Activated CD4-positive, alpha-beta memory T cell treated with anti-CD3 and anti-CD28 coated beads for 36 hours (primary cell): ENCODE results near the gene STARD8. TPM values are rescaled to one million over a fixed set of nuclear protein-coding genes. Genes with fewer than 3 reads are reported as not detected.
A peak's percentile ranks its signal among the peaks of the same experiment; 100 is the strongest.
"Not testable (repeated sequence)": the region's sequence is repeated elsewhere in the genome, so short reads cannot be mapped to it uniquely, and the experiment has no call there.

Experiments
- CTCF ChIA-PET: fragments of 350-600 bp; sonication (Branson Sonifier 250); formaldehyde crosslinking; loops from one replicate; lab custom pipeline; 2021; ENCODE audit warnings: antibody characterized with exemption, inconsistent platforms; lab: Charles Lee
- POLR2A ChIA-PET: fragments of 350-600 bp; sonication (Branson Sonifier 250); formaldehyde crosslinking; loops from one replicate; lab custom pipeline; 2021; ENCODE audit warnings: antibody characterized with exemption; lab: Charles Lee
- DNase-seq: peaks from one replicate; pipeline ENCODE4 v3.0.0-alpha.2; 2020
- H3K27ac Mint-ChIP-seq: one replicate; pipeline ENCODE4 v1.8.0; 2021; ENCODE audit warnings: mixed read lengths
- H3K27me3 Mint-ChIP-seq: one replicate; pipeline ENCODE4 v1.8.0; 2021; ENCODE audit warnings: mixed read lengths
- H3K36me3 Mint-ChIP-seq: one replicate; pipeline ENCODE4 v1.8.0; 2021; ENCODE audit warnings: mixed read lengths
- H3K4me1 Mint-ChIP-seq: one replicate; pipeline ENCODE4 v1.8.0; 2021; ENCODE audit warnings: low read depth, mixed read lengths
- H3K4me3 Mint-ChIP-seq: one replicate; pipeline ENCODE4 v1.8.0; 2021; ENCODE audit warnings: mild to moderate bottlenecking, mixed read lengths
- H3K9me3 Mint-ChIP-seq: one replicate; pipeline ENCODE4 v1.8.0; 2021; ENCODE audit warnings: mixed read lengths
- intact Hi-C: fragments of 100-400 bp; cut with micrococcal nuclease; formaldehyde crosslinking; loops from one replicate; pipeline ENCODE4 v1.15.1; 2023
- total RNA-seq, 2 experiments: library from RNA; stranded (reverse); gene quantifications; one replicate each; pipeline ENCODE4 v1.2.3, GENCODE V29; 2021

The STARD8 gene
- total RNA-seq, 2 experiments from 2014 or later, result 0.57 to 0.80 TPM

GRCh38 chrX:68725756-68726365 is 78.4 kb downstream of the STARD8 start:
- no peaks in the 10 kb centered on the region for H3K27me3 Mint-ChIP-seq
- ChIA-PET CTCF (no interaction called here), POLR2A (no interaction called here)
- H3K9me3 Mint-ChIP-seq, result no peaks in the 10 kb centered on the region
- no peaks in the 10 kb centered on the region for H3K4me1 Mint-ChIP-seq
- no peak overlapping the region for H3K27ac Mint-ChIP-seq
- H3K36me3 Mint-ChIP-seq, result no peaks in the 10 kb centered on the region
- intact Hi-C loops, result no loop called here
- no peak for DNase-seq
- H3K4me3 Mint-ChIP-seq, result no peak overlapping the region

GRCh38 chrX:68726366-68726765 is 78.9 kb downstream of the STARD8 start:
- H3K36me3 Mint-ChIP-seq, result no peaks in the 10 kb centered on the region
- no peak for DNase-seq
- no peak overlapping the region for H3K4me3 Mint-ChIP-seq
- ChIA-PET CTCF (no interaction called here), POLR2A (no interaction called here)
- intact Hi-C loops, result no loop called here
- no peaks in the 10 kb centered on the region for H3K4me1 Mint-ChIP-seq
- no peak overlapping the region for H3K27ac Mint-ChIP-seq
- H3K27me3 Mint-ChIP-seq, result no peaks in the 10 kb centered on the region
- H3K9me3 Mint-ChIP-seq, result no peaks in the 10 kb centered on the region

GRCh38 chrX:68727696-68728095 is 80.2 kb downstream of the STARD8 start:
- intact Hi-C loops, result no loop called here
- DNase-seq, result no peak
- Mint-ChIP-seq H3K9me3 (no peaks in the 10 kb centered on the region), H3K36me3 (no peaks in the 10 kb centered on the region), H3K4me3 (no peak overlapping the region), H3K4me1 (no peaks in the 10 kb centered on the region), H3K27me3 (no peaks in the 10 kb centered on the region), H3K27ac (no peak overlapping the region)
- ChIA-PET POLR2A (no interaction called here), CTCF (no interaction called here)

- DNase-seq, result no peak
- Mint-ChIP-seq H3K27ac (no peak overlapping the region), H3K4me1 (peaks cover 2% of the 10 kb centered on the region), H3K4me3 (no peak overlapping the region), H3K27me3 (no peaks in the 10 kb centered on the region), H3K36me3 (no peaks in the 10 kb centered on the region), H3K9me3 (no peaks in the 10 kb centered on the region)
- ChIA-PET POLR2A (no interaction called here), CTCF (no interaction called here)
- intact Hi-C loops, result no loop called here
These were observed 80.7 kb downstream of the STARD8 start for GRCh38 chrX:68728186-68728585.

GRCh38 chrX:68731254-68731653 is 83.8 kb downstream of the STARD8 start:
- H3K27me3 Mint-ChIP-seq, result peaks cover 4% of the 10 kb centered on the region
- H3K4me1 Mint-ChIP-seq, result peaks cover 2% of the 10 kb centered on the region
- intact Hi-C loops, result loop anchor here (5.0 kb wide), 2 partner anchors 96 to 491 kb away; partner anchors contain the start of gene EFNB1
- no peak for DNase-seq
- no peaks in the 10 kb centered on the region for H3K9me3 Mint-ChIP-seq
- CTCF ChIA-PET, result interaction anchor here (0.8 to 5.4 kb wide), 4 partner anchors 75 to 553 kb away, joined by 3 to 52 read pairs (median 4); no protein-coding TSS in a partner anchor
- no peak overlapping the region for H3K27ac Mint-ChIP-seq
- no peak overlapping the region for H3K4me3 Mint-ChIP-seq
- POLR2A ChIA-PET, result no interaction called here
- no peaks in the 10 kb centered on the region for H3K36me3 Mint-ChIP-seq

GRCh38 chrX:68732906-68733493 is 85.5 kb downstream of the STARD8 start:
- Mint-ChIP-seq H3K27me3 (peaks cover 4% of the 10 kb centered on the region), H3K36me3 (no peaks in the 10 kb centered on the region), H3K4me1 (peaks cover 2% of the 10 kb centered on the region), H3K9me3 (no peaks in the 10 kb centered on the region), H3K4me3 (no peak overlapping the region), H3K27ac (no peak overlapping the region)
- intact Hi-C loops, result loop anchor here (1.0 to 5.0 kb wide), 3 partner anchors 75 to 489 kb away; partner anchors contain the start of gene EFNB1
- DNase-seq, result peak; percentile 77
- ChIA-PET POLR2A (no interaction called here), CTCF (interaction anchor here (0.6 to 5.4 kb wide), 13 partner anchors 16 to 654 kb away, joined by 3 to 52 read pairs (median 6); no protein-coding TSS in a partner anchor)

- Mint-ChIP-seq H3K4me1 (peaks cover 2% of the 10 kb centered on the region), H3K27ac (no peak overlapping the region), H3K27me3 (peaks cover 4% of the 10 kb centered on the region), H3K4me3 (no peak overlapping the region), H3K36me3 (no peaks in the 10 kb centered on the region), H3K9me3 (no peaks in the 10 kb centered on the region)
- no peak for DNase-seq
- ChIA-PET POLR2A (no interaction called here), CTCF (interaction anchor here (1.6 to 5.4 kb wide), 2 partner anchors 71 to 93 kb away, joined by 8 to 52 read pairs; partner anchors contain the start of gene EFNB1)
- intact Hi-C loops, result no loop called here
These were observed 87.8 kb downstream of the STARD8 start for GRCh38 chrX:68735266-68735665.

GRCh38 chrX:68741864-68742263 is 94.4 kb downstream of the STARD8 start:
- POLR2A ChIA-PET, CTCF ChIA-PET, intact Hi-C loops, DNase-seq, H3K4me1 Mint-ChIP-seq, H3K9me3 Mint-ChIP-seq, H3K27ac Mint-ChIP-seq, H3K27me3 Mint-ChIP-seq, H3K36me3 Mint-ChIP-seq, H3K4me3 Mint-ChIP-seq: not testable (repeated sequence)

- ChIA-PET POLR2A (no interaction called here), CTCF (interaction anchor here (0.6 kb wide), 1 partner anchor 64 kb away, joined by 3 read pairs; no protein-coding TSS in a partner anchor)
- Mint-ChIP-seq H3K9me3 (no peaks in the 10 kb centered on the region), H3K4me1 (peaks cover 7% of the 10 kb centered on the region), H3K4me3 (no peak overlapping the region), H3K27ac (no peak overlapping the region), H3K27me3 (no peaks in the 10 kb centered on the region), H3K36me3 (no peaks in the 10 kb centered on the region)
- intact Hi-C loops, result no loop called here
- DNase-seq, result no peak
These were observed 96.3 kb downstream of the STARD8 start for GRCh38 chrX:68743754-68744153.

GRCh38 chrX:68746988-68747387 is 99.5 kb downstream of the STARD8 start:
- intact Hi-C loops, result no loop called here
- H3K27ac Mint-ChIP-seq, result peak overlapping the region; percentile 38

GRCh38 chrX:68748030-68748429 is 100.6 kb downstream of the STARD8 start:
- intact Hi-C loops, result no loop called here
- ChIA-PET CTCF (no interaction called here), POLR2A (no interaction called here)
- H3K27ac Mint-ChIP-seq, result no peak overlapping the region
- no peaks in the 10 kb centered on the region for H3K9me3 Mint-ChIP-seq
- H3K27me3 Mint-ChIP-seq, result no peaks in the 10 kb centered on the region
- H3K4me1 Mint-ChIP-seq, result peaks cover 22% of the 10 kb centered on the region
- no peak overlapping the region for H3K4me3 Mint-ChIP-seq
- no peaks in the 10 kb centered on the region for H3K36me3 Mint-ChIP-seq
- DNase-seq, result peak; percentile 12

More at GRCh38 chrX:68746988-68747387, 99.5 kb downstream of the STARD8 start:
- ChIA-PET POLR2A (no interaction called here), CTCF (no interaction called here)
- no peak for DNase-seq
- H3K27me3 Mint-ChIP-seq, result no peaks in the 10 kb centered on the region
- H3K9me3 Mint-ChIP-seq, result no peaks in the 10 kb centered on the region
- H3K36me3 Mint-ChIP-seq, result no peaks in the 10 kb centered on the region
- H3K4me1 Mint-ChIP-seq, result peaks cover 18% of the 10 kb centered on the region
- H3K4me3 Mint-ChIP-seq, result no peak overlapping the region

GRCh38 chrX:68749426-68749825 is 102.0 kb downstream of the STARD8 start:
- ChIA-PET CTCF (interaction anchor here (1.0 to 1.4 kb wide), 2 partner anchors 16 to 79 kb away, joined by 3 read pairs; partner anchors contain the start of gene EFNB1), POLR2A (no interaction called here)
- Mint-ChIP-seq H3K36me3 (peaks cover 3% of the 10 kb centered on the region), H3K4me3 (no peak overlapping the region), H3K27me3 (no peaks in the 10 kb centered on the region), H3K9me3 (peaks cover 8% of the 10 kb centered on the region), H3K4me1 (peaks cover 25% of the 10 kb centered on the region), H3K27ac (peak overlapping the region; percentile 45)
- no peak for DNase-seq
- intact Hi-C loops, result loop anchor here (1.0 kb wide), 1 partner anchor 245 kb away; no protein-coding TSS in a partner anchor
